Measurements from ENCODE around the gene MX1.

- TF ChIP-seq CTCF (IDR thresholded peaks at IDR 0.05): no peak
- TF ChIP-seq POLR2AphosphoS5 (IDR thresholded peaks at IDR 0.05; ENCODE audit: insufficient read depth in 1 of 2, low read depth in 1 of 2): no peak
Observed at GRCh38 chr21:41428847-41429246, 2.8 kb downstream of the MX1 start.
